GM18520 (cell line): Measurements from ENCODE around the gene KIFC3.
"Not testable (repeated sequence)": the region's sequence is repeated elsewhere in the genome, so short reads cannot be mapped to it uniquely, and the experiment has no call there.

ENCODE experiments used
- ATAC-seq: cut with Tn5 transposase; IDR thresholded peaks from one replicate; pipeline ENCODE4 v1.9.1; 2021; ENCODE audit not compliant: unreplicated experiment

KIFC3 gene, protein sequence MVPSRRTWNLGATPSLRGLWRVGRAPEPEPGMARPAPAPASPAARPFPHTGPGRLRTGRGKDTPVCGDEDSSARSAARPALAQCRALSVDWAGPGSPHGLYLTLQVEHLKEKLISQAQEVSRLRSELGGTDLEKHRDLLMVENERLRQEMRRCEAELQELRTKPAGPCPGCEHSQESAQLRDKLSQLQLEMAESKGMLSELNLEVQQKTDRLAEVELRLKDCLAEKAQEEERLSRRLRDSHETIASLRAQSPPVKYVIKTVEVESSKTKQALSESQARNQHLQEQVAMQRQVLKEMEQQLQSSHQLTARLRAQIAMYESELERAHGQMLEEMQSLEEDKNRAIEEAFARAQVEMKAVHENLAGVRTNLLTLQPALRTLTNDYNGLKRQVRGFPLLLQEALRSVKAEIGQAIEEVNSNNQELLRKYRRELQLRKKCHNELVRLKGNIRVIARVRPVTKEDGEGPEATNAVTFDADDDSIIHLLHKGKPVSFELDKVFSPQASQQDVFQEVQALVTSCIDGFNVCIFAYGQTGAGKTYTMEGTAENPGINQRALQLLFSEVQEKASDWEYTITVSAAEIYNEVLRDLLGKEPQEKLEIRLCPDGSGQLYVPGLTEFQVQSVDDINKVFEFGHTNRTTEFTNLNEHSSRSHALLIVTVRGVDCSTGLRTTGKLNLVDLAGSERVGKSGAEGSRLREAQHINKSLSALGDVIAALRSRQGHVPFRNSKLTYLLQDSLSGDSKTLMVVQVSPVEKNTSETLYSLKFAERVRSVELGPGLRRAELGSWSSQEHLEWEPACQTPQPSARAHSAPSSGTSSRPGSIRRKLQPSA

DNA sequence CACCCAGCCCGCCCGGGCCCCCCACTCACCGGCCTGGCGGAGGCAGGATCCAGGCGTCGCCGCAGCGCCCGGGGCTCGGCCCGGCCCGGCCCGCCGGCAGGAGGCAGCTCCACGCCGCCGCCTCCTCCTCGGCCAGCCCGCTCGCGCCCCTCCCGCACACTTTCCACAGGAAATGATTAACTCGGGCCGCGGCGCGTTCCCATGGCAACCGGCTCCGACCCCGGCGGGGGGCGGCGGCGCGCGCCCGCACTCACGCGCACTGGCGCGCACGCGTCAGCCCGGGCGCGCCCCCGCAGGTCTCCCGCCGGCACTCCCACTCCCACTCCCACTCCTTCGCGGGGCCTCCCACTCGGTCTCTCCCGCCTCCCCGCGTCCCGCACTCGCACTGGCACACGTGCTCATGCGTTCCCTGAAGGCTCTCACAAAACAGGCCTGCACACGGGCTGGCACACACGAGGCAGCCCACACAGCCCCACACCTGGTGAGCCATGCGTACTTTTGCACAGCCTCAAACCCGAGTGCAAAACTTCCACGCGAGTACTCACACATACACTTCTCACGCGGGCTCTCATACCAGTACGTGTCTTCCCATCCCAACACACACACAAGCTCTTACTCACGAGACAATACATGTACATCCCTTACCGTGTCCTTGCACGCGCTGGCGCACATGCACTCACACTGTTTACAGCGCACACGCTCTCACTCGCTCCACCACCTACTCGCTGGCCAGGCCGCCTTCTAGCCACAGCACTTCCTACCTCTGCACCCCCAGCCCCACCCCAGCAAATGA, at the start of gene KIFC3:
Gene KIFC3, minus strand, starts transcription at position 151 of the 793 bp plus-strand sequence. CDS start 4,248 bp downstream, outside the sequence.
- ATAC-seq = no peak

DNA sequence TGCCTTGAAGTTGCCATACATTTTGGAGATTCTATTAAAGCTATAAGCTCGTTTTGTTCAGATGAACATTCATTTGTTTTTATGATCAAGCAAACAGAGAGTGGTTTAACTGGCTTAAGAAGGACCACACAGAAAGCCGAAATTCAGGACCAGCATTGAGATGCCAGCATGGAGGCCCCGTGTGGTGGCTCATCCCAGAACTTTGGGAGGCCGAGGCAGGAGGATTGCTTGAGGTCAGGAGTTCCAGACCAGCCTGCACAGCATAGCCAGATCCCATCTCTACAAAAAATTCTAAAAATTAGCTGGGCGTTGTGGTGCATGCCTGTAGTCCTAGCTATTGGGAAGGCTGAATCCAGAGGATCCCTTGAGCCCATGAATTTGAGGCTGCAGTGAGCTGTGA, 45.9 kb upstream of the KIFC3 start:
- no peak for ATAC-seq

DNA sequence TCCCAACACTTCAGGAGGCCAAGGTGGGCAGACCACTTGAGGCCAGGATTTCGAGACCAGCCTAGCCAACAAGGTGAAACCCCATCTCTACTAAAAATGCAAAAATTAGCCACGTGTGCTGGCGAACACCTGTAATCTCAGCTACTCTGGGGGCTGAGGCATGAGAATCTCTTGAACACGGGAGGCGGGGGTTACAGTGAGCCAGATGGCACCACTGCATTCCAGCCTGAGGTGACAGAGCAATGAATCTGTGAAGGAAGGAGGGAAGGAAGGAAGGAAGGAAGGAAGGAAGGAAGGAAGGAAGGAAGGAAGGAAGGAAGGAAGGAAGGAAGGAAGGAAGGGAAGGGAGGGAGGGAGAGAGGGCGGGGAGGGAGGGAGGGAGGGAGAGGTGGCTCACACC, 44.6 kb upstream of the KIFC3 start:
- not testable (repeated sequence) for ATAC-seq

- ATAC-seq = no peak
These were observed 43.9 kb upstream of the KIFC3 start for GRCh38 chr16:57846078-57846697.

DNA sequence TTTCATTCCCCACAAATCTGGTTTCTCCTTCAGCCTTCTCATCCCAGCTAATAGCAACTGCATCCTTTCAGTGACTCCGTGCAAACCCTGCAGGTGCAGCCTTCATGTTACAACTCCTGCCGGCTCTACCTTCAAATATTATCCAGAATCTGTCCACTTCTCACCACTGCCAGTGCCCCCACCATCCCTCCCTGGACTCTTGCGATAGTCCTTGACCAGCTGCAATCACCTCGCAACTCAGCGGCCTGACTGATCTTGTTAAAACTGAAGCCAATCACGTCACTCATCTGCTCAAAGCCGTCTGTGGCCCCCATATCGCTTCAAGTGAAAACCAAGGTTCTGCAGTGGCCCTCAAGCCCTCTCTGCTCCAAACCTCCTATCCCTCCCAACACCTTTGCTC, 42.8 kb upstream of the KIFC3 start:
- ATAC-seq = no peak

- no peak for ATAC-seq
These were observed 42.2 kb upstream of the KIFC3 start for GRCh38 chr16:57844416-57845030.

DNA sequence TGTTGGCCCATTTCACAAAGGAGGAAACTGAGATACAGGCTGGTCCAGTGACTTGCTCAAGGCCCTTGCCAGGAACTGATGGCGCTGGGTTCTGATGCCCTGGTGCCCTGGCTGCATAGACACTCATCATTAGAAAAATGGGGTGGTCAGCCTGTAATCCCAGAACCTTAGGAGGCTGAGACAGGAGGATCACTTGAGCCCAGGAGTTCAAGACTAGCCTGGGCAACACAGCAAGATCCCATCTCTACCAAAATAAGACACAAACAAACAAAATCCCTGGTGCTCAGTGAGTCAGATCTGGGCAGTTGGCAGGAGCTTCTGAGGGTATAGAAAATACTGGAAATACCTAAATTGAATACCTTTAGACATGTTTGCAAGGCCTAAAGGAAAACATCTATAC, 41.1 kb upstream of the KIFC3 start:
- ATAC-seq = no peak

DNA sequence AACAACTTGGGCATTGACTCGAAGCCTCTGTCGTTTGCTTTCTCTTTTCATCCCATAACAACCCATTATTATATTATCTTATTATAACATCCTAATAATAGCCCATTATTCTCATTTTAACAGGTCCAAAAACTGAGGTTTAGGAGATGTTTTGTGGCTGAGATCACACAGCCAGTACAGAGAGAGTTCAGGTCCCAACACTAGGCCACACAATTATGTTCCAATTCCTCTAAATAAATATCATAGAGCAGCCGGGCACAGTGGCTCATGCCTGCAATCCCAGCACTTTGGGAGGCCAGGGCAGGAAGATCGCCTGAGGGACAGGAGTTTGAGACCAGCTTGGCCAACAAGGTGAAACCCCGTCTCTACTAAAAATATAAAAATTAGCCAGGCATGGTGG, 40.3 kb upstream of the KIFC3 start:
- no peak for ATAC-seq

DNA sequence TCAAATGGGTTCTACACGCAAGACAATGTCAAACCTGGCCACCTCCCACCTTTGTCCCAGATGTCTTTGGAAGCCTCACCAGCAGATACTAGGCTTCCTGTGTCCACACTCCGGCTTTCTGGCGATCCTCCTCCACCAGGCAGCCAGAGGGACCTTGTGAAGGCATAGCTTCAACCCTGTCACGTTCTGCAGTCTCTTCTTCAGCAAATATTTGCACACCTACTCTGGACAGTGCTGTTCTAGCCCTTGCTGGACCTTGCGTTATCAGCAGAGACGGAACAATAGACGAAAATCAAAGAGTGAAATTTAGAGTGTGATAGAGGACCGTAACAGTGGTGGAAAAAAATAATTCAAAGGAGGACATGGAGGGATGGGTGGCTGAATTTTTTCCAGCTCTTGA, 38.5 kb upstream of the KIFC3 start:
- no peak for ATAC-seq

GRCh38 chr16:57838161-57838560, 35.9 kb upstream of the KIFC3 start:
- no peak for ATAC-seq

DNA sequence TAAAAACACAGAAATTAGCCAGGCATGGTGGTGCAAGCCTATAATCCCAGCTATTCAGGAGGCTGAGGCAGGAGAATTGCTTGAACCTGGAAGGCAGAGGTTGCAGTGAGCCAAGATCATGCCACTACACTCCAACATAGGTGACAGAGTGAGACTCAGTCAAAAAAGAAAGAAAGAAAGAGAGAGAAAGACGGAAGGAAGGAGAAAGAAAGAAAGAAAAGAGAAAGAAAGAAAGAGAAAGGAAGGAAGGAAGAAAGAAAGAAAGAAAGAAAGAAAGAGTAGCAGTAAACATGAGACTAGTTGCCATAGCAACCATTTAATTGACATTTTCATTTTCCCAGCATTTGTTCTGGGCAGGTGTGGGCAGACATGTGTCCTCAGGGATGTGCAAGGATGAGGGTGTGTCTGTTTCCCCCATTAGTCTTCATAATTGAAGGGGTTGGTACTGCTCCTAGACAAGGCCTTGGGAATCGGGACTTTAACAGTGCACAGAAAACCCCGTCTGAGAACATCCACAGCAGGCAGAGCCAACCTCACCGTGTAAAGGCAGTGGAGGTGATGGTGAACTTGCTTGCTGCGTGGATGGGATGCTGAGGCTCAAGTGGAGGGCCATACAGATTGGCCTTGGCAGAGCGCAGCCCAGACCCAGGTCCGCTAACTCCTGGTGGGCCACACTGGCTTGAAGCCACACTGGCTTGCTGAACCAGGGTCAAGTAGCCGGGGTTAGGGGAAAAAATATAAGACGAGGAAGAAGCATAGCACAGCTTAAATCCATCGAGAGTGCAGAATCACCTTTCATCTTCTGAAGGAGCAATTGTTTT, 35.2 kb upstream of the KIFC3 start:
- no peak for ATAC-seq

GRCh38 chr16:57835439-57835838, 33.1 kb upstream of the KIFC3 start:
- ATAC-seq = not testable (repeated sequence)

GRCh38 chr16:57834936-57835335, 32.6 kb upstream of the KIFC3 start:
- ATAC-seq = no peak

DNA sequence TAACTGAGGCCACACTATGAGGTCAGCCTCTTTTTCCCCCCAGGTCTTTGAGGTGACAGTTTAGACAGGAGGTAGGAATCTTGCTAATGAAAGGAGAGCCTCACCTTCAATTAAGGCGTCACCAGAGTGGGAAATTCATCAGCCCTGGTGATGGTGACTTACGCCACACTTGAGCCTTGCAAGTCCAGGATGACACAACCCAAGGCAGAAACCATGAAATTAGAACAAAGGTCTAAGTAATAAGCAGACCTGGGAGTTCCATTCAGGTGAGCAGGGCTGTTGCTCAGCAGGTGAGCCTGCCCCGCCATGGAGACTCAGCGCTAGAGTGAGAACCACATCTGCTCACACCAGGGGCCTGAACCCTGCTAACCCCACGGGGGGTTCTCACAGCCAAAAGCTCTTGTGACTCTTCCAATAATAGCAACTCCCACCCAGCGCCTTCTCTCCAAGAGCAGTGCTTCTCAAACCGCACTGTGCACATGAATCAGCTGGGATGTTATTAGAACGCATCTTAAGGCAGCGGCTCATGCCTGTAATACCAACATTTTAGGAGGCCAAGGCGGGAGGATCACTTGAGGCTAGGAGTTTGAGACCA, 28.7 kb upstream of the KIFC3 start:
- ATAC-seq = no peak

- ATAC-seq = no peak
These were observed 27.7 kb upstream of the KIFC3 start for GRCh38 chr16:57829969-57830360.

DNA sequence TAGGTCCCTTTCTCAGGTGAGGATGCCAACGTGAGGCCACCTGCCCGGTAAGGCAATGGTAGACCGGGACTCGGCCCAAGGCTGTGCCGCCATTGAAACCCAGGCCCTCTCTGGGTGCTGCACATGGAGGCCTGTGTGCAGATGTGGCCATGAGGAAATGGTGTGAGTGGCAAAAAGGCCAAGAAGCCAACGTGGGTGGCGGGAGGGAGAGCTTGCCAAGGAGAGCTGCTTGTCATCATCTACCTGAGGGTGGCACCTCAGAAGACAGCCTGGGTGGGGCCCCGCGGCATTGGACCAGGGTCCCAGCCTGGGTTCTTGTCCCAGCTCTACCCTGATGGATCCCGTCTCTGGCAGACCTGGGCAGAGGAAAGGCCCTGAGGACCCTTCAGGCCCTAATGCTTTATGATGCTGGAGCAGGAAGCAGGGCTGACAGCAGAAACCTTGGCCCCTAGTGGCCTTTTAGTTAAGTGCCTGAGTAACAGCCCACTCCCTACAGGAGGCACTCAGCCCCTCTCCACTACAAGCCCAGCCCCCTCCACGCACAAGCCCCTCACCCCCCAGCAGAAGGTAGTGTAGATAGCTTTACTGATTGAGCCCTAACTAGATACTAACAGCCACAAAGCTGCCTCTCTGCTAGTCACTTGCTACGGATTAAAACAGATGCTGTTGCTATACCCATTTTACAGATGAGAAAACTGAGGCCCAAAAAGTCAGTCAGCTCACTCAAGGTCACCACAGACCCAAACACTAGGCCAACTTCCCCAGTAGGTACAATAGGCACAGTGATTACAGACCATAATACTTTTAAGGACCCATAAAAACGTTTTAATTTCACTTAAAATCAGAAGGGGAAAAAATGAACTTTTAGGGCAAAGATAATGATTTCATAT, 26.2 kb upstream of the KIFC3 start:
- no peak for ATAC-seq

- ATAC-seq = no peak
These were observed 24.7 kb upstream of the KIFC3 start for GRCh38 chr16:57826706-57827625.
